Testis (tissue), 2 donors: ENCODE measurements around the gene LEPROT.

Experiments
- POLR2A ChIP-seq: fragments of 450-650 bp; IDR thresholded peaks from one replicate; pipeline ENCODE4 v1.6.1; 2017; ENCODE audit warnings: antibody characterized with exemption, mild to moderate bottlenecking, moderate library complexity
- TF ChIP-seq, protein P1 (sequence below), 3 experiments: fragments of 450-650 bp in 2 of 3; fragments of 200-600 bp in 1 of 3; sonication (generic) in 1 of 3; IDR thresholded peaks; one replicate each; pipeline ENCODE4 v1.5.1; 2016 to 2019; ENCODE audit warnings: antibody characterized with exemption in 3 of 3, mild to moderate bottlenecking in 2 of 3, moderate library complexity in 1 of 3

DNA sequence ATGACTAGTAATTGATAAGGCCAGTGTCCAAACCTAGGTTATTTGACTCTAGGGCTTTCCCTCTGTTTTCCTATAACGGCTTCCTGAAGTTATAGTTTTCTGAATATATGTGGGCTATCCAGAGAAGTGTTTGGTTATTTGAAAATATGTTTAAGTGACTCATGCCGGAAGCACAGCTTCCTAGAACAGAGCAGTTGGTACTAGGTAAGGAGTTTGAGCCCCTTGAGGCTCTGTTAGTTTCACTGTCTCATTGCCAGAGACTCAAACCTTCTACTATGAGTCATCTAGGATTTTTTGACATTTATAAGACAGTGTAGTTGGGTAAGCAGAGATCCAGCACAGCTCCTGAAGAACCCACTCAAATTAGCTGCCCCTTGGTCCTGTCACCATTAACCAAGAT is 27.1 kb upstream of the LEPROT start:
- TF ChIP-seq, protein P1, sequence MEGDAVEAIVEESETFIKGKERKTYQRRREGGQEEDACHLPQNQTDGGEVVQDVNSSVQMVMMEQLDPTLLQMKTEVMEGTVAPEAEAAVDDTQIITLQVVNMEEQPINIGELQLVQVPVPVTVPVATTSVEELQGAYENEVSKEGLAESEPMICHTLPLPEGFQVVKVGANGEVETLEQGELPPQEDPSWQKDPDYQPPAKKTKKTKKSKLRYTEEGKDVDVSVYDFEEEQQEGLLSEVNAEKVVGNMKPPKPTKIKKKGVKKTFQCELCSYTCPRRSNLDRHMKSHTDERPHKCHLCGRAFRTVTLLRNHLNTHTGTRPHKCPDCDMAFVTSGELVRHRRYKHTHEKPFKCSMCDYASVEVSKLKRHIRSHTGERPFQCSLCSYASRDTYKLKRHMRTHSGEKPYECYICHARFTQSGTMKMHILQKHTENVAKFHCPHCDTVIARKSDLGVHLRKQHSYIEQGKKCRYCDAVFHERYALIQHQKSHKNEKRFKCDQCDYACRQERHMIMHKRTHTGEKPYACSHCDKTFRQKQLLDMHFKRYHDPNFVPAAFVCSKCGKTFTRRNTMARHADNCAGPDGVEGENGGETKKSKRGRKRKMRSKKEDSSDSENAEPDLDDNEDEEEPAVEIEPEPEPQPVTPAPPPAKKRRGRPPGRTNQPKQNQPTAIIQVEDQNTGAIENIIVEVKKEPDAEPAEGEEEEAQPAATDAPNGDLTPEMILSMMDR (IDR thresholded peaks at IDR 0.05): no peak
- TF ChIP-seq POLR2A: no peak
